ENCODE results near the gene IRX2. TPM values are rescaled to one million over a fixed set of nuclear protein-coding genes. Genes with fewer than 3 reads are reported as not detected.

IRX2 gene
- total RNA-seq: 9.1 to 11.5 TPM (median 9.2 TPM) in 3 replicates
- long read RNA-seq, transcript IRX2-201 (4 exons, 2,456 nt): major isoform, 8 of 13 reads
- long read RNA-seq, partial matches to known transcripts: 1 of 13 reads
- long read RNA-seq, other reads (novel, unspliced or antisense): 2 of 13 reads

- H3K27me3 Mint-ChIP-seq (ENCODE audit: low read depth): no peaks in the 10 kb centered on the region
- peaks cover 46% of the 10 kb centered on the region for H3K4me1 Mint-ChIP-seq (ENCODE audit: low read depth)
- peak within 1 kb of the TSS; percentile 82 for H3K27ac Mint-ChIP-seq (ENCODE audit: unreplicated experiment)
- H3K9me3 Mint-ChIP-seq (ENCODE audit: low read depth): no peaks in the 10 kb centered on the region
- DNase-seq (ENCODE audit: low spot score): no peak
- H3K36me3 Mint-ChIP-seq (ENCODE audit: low read depth): peaks cover 8% of the 10 kb centered on the region
- no peak for TF ChIP-seq CTCF (IDR thresholded peaks at IDR 0.05)
- peak within 1 kb of the TSS; percentile 75 for H3K4me3 Mint-ChIP-seq (ENCODE audit: unreplicated experiment)
These were observed at the start of gene IRX2 for GRCh38 chr5:2751592-2752021. IRX2 (minus strand) TSS chr5:2751677; CDS start chr5:2751413, 264 bp downstream.

- no peaks in the 10 kb centered on the region for H3K9me3 Mint-ChIP-seq (ENCODE audit: low read depth)
- no peak overlapping the region for H3K4me3 Mint-ChIP-seq (ENCODE audit: unreplicated experiment)
- no peak for TF ChIP-seq CTCF (IDR thresholded peaks at IDR 0.05)
- DNase-seq (ENCODE audit: low spot score): no peak
- no peaks in the 10 kb centered on the region for H3K4me1 Mint-ChIP-seq (ENCODE audit: low read depth)
- H3K36me3 Mint-ChIP-seq (ENCODE audit: low read depth): no peaks in the 10 kb centered on the region
- no peak overlapping the region for H3K27ac Mint-ChIP-seq (ENCODE audit: unreplicated experiment)
- H3K27me3 Mint-ChIP-seq (ENCODE audit: low read depth): no peaks in the 10 kb centered on the region
These were observed 48.6 kb upstream of the IRX2 start for GRCh38 chr5:2800035-2800434.

- peaks cover 6% of the 10 kb centered on the region for H3K9me3 Mint-ChIP-seq (ENCODE audit: low read depth)
- no peak for DNase-seq (ENCODE audit: low spot score)
- no peaks in the 10 kb centered on the region for H3K4me1 Mint-ChIP-seq (ENCODE audit: low read depth)
- peaks cover 2% of the 10 kb centered on the region for H3K27me3 Mint-ChIP-seq (ENCODE audit: low read depth)
- no peak overlapping the region for H3K27ac Mint-ChIP-seq (ENCODE audit: unreplicated experiment)
- TF ChIP-seq CTCF (IDR thresholded peaks at IDR 0.05): no peak
- H3K4me3 Mint-ChIP-seq (ENCODE audit: unreplicated experiment): no peak overlapping the region
- peaks cover 2% of the 10 kb centered on the region for H3K36me3 Mint-ChIP-seq (ENCODE audit: low read depth)
These were observed 46.5 kb upstream of the IRX2 start for GRCh38 chr5:2797981-2798380.

GRCh38 chr5:2797160-2797559 lies 45.7 kb upstream of the IRX2 start:
- Mint-ChIP-seq H3K9me3 (ENCODE audit: low read depth) (peaks cover 9% of the 10 kb centered on the region), H3K4me3 (ENCODE audit: unreplicated experiment) (no peak overlapping the region), H3K27ac (ENCODE audit: unreplicated experiment) (no peak overlapping the region), H3K4me1 (ENCODE audit: low read depth) (no peaks in the 10 kb centered on the region), H3K27me3 (ENCODE audit: low read depth) (peaks cover 2% of the 10 kb centered on the region), H3K36me3 (ENCODE audit: low read depth) (peaks cover 2% of the 10 kb centered on the region)
- TF ChIP-seq CTCF (IDR thresholded peaks at IDR 0.05): no peak
- DNase-seq (ENCODE audit: low spot score): no peak

- Mint-ChIP-seq H3K27ac (ENCODE audit: unreplicated experiment) (no peak overlapping the region), H3K9me3 (ENCODE audit: low read depth) (peaks cover 24% of the 10 kb centered on the region), H3K4me3 (ENCODE audit: unreplicated experiment) (no peak overlapping the region), H3K27me3 (ENCODE audit: low read depth) (peaks cover 3% of the 10 kb centered on the region), H3K4me1 (ENCODE audit: low read depth) (no peaks in the 10 kb centered on the region), H3K36me3 (ENCODE audit: low read depth) (peaks cover 6% of the 10 kb centered on the region)
- TF ChIP-seq CTCF (IDR thresholded peaks at IDR 0.05): peak; percentile 31
- DNase-seq (ENCODE audit: low spot score): no peak
These were observed 31.7 kb upstream of the IRX2 start for GRCh38 chr5:2783223-2783622.
